Body of pancreas (tissue), 4 donors: ENCODE data around the gene RSPRY1. TPM values are rescaled to one million over a fixed set of nuclear protein-coding genes. Genes with fewer than 3 reads are reported as not detected.
"Not testable (repeated sequence)": the region's sequence is repeated elsewhere in the genome, so short reads cannot be mapped to it uniquely, and the experiment has no call there.

Experiments
- ATAC-seq: fragments of 150-250 bp; one replicate; pipeline ENCODE4 v1.9.1; 2016
- DNase-seq, 4 donors: peaks; one replicate each; pipeline ENCODE4 v3.0.0-alpha.2; 2019
- H3K27ac ChIP-seq, 4 donors: fragments of 200-600 bp; sonication (generic); 1 replicate in 3 of 4; 2 replicates in 1 of 4; pipeline versions ENCODE4 v1.5.1 to v1.6.1; 2016 to 2019; ENCODE audit warnings: mild to moderate bottlenecking in 1 of 4, mixed read lengths in 1 of 4, moderate library complexity in 1 of 4
- H3K27me3 ChIP-seq, 2 donors: fragments of 200-600 bp; sonication (generic); one replicate each; pipeline ENCODE4 v1.6.0; 2016; ENCODE audit warnings: mild to moderate bottlenecking in 1 of 2
- H3K36me3 ChIP-seq, 2 donors: fragments of 200-600 bp; sonication (generic); replicated peaks in 1 of 2; 2 replicates each; pipeline ENCODE4 v1.5.1; 2016; ENCODE audit warnings: low read depth in 2 of 2; ENCODE audit not compliant: insufficient read depth in 1 of 2
- H3K4me1 ChIP-seq: fragments of 200-600 bp; sonication (generic); one replicate; pipeline ENCODE4 v1.6.0; 2016
- H3K4me3 ChIP-seq, 2 donors: fragments of 200-600 bp; sonication (generic); 1 replicate in 1 of 2; 2 replicates in 1 of 2; pipeline ENCODE4 v1.5.1; 2016 to 2019
- H3K9me3 ChIP-seq, 3 donors: fragments of 200-600 bp; sonication (generic); 1 replicate in 2 of 3; 2 replicates in 1 of 3; pipeline ENCODE4 v1.5.1; 2016
- CTCF ChIP-seq, 7 experiments: fragments of 450-650 bp in 4 of 7; fragments of 200-600 bp in 3 of 7; sonication (generic) in 3 of 7; IDR thresholded peaks; one replicate each; pipeline ENCODE4 v1.5.1; 2016 to 2019; ENCODE audit warnings: antibody characterized with exemption in 7 of 7
- POLR2A ChIP-seq, 3 donors: fragments of 450-650 bp; IDR thresholded peaks; one replicate each; pipeline ENCODE4 v1.6.1; 2016; ENCODE audit warnings: antibody characterized with exemption in 3 of 3, mild to moderate bottlenecking in 2 of 3
- WGBS, 2 donors: methylation state at CpG; one replicate each; pipeline ENCODE4 v1.1.5; 2017; 5-methylcytosine and 5-hydroxymethylcytosine counted together
- intact Hi-C: fragments of 100-400 bp; cut with DNase I; formaldehyde crosslinking; loops from one replicate; pipeline ENCODE4 v1.15.1; 2023
- total RNA-seq, 2 donors: library from RNA; depleted of rRNA; stranded (reverse); fragments of >200 nt; gene quantifications; one replicate each; pipeline ENCODE4 v1.1.0, GENCODE V29; 2016

The RSPRY1 gene
- total RNA-seq, 2 donors from 2014 or later, result 13.8 to 31.4 TPM

DNA sequence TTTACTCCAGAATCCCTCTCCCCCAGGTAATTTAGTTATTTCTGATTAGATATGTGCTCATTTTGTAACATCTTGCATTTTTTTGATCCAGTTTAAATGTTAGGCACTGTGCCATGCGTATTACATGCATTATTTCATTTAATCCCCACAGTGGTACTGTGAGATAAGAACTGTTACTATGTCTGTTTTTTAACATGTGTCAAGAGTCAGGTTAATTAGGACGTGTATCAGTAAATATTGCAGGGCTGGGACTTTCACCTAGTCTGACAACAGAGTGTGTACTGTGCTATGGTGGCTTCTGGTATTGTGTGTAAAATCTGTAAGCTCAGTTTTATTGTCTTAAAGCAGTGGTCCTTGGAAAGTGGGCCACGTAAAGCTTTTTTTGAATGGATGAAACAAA lies 10.6 kb downstream of the RSPRY1 start:
- Histone ChIP-seq H3K9me3 (no peaks in the 10 kb centered on the region), H3K36me3 (no peaks in the 10 kb centered on the region), H3K4me3 (no peak overlapping the region), H3K27me3 (no peaks in the 10 kb centered on the region), H3K27ac (no peak overlapping the region), H3K4me1 (peaks cover 31% of the 10 kb centered on the region)
- WGBS, 2 donors, result 56 to 64% methylated on average over 3 of the region's 3 CpGs
- no peak for DNase-seq
- intact Hi-C loops, result no loop called here
- TF ChIP-seq POLR2A (IDR thresholded peaks at IDR 0.05) (no peak), CTCF (IDR thresholded peaks at IDR 0.05) (no peak)
- no peak for ATAC-seq

DNA sequence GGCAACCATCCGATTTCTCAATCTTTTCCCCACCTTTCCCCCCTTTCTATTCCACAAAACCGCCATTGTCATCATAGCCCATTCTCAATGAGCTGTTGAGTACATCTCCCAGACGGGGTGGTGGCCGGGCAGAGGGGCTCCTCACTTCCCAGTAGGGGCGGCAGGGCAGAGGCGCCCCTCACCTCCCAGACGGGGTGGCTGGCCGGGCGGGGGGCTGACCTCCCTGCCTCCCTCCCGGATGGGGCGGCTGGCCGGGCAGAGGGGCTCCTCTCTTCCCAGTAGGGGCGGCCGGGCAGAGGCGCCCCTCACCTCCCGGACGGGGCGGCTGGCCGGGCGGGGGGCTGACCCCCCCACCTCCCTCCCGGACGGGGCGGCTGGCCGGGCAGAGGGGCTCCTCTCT lies 14.2 kb downstream of the RSPRY1 start:
- ATAC-seq, H3K27ac ChIP-seq, H3K36me3 ChIP-seq, H3K9me3 ChIP-seq, H3K27me3 ChIP-seq, DNase-seq, intact Hi-C loops, H3K4me3 ChIP-seq: not testable (repeated sequence)
- 89 to 100% methylated on average over 6 to 7 of the region's 24 CpGs for WGBS, 2 donors
- peaks cover 16% of the 10 kb centered on the region for H3K4me1 ChIP-seq

DNA sequence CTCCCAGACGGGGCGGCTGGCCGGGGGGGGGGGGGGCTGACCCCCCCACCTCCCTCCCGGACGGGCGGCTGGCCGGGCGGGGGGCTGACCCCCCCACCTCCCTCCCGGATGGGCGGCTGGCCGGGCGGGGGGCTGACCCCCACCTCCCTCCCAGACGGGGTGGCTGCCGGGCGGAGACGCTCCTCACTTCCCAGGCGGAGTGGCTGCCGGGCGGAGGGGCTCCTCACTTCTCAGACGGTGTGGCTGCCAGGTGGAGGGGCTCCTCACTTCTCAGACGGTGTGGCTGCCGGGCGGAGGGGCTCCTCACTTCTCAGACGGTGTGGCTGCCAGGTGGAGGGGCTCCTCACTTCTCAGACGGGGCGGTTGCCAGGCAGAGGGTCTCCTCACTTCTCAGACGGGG lies 14.8 kb downstream of the RSPRY1 start:
- intact Hi-C loops, DNase-seq, H3K27ac ChIP-seq, H3K27me3 ChIP-seq, ATAC-seq, H3K9me3 ChIP-seq, H3K4me3 ChIP-seq: not testable (repeated sequence)
- WGBS, 2 donors, result 100% methylated on average over 12 of the region's 27 CpGs; no CpG with 5 or more reads in 1 of the 2 donors
- peaks cover 16% of the 10 kb centered on the region for H3K4me1 ChIP-seq
- H3K36me3 ChIP-seq, result peaks cover 0 to 11% of the 10 kb centered on the region in 2 donors

- H3K4me3 ChIP-seq, result no peak overlapping the region
- peaks cover 10% of the 10 kb centered on the region for H3K4me1 ChIP-seq
- peaks cover 0 to 11% of the 10 kb centered on the region in 2 donors for H3K36me3 ChIP-seq
- no peaks in the 10 kb centered on the region for H3K9me3 ChIP-seq
- intact Hi-C loops, result no loop called here
- no peak overlapping the region for H3K27ac ChIP-seq
- ATAC-seq, result no peak
- 87 to 89% methylated on average over 7 of the region's 7 CpGs for WGBS, 2 donors
- TF ChIP-seq CTCF (IDR thresholded peaks at IDR 0.05) (no peak), POLR2A (IDR thresholded peaks at IDR 0.05) (no peak)
- DNase-seq, result no peak
- no peaks in the 10 kb centered on the region for H3K27me3 ChIP-seq
Observed at GRCh38 chr16:57202095-57202886, 16.2 kb downstream of the RSPRY1 start.

DNA sequence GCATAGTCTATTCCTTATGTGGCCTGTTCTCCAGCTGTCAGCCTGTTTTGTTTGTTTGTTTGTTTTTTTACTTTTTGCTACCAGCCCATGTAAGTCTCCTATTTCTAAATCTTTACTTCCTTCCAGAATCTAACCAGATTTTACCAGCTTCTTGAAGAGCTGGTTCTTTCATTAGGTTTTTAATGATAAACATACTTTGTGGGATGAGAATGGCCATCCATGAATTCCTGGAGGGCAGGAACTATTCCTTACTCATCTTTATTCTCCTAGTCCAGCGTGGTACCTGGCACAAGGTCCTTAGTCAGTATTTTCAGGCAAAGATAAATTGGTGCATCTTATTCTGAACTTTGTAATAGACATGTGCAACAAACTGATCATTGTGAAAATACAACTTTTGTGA lies 17.3 kb downstream of the RSPRY1 start:
- 72 to 78% methylated on average over 1 of the region's 1 CpG for WGBS, 2 donors
- no peak for ATAC-seq

More for the DNA sequence above, 17.3 kb downstream of the RSPRY1 start:
- intact Hi-C loops, result no loop called here
- Histone ChIP-seq H3K9me3 (no peaks in the 10 kb centered on the region), H3K27me3 (no peaks in the 10 kb centered on the region), H3K4me1 (peaks cover 10% of the 10 kb centered on the region), H3K27ac (no peak overlapping the region), H3K4me3 (no peak overlapping the region), H3K36me3 (peaks cover 0 to 14% of the 10 kb centered on the region in 2 donors)
- no peak for DNase-seq
- TF ChIP-seq CTCF (IDR thresholded peaks at IDR 0.05) (no peak), POLR2A (IDR thresholded peaks at IDR 0.05) (no peak)
